A673 (cell line): Measurements from ENCODE around the gene ARHGAP15. TPM values are rescaled to one million over a fixed set of nuclear protein-coding genes. Genes with fewer than 3 reads are reported as not detected.

Source experiments
- BruUV-seq: library from RNA; stranded (reverse); fragments of 400-500 nt; replicated peaks from 2 replicates; lab custom pipeline; 2021; lab: Mats Ljungman, UMichigan
- CTCF ChIA-PET: fragments of 300-600 bp; sonication (Branson Sonifier 250); formaldehyde crosslinking; loops from one replicate; lab custom pipeline; 2022; ENCODE audit warnings: antibody characterized with exemption; lab: Charles Lee
- POLR2A ChIA-PET: fragments of 300-600 bp; sonication (Branson Sonifier 250); formaldehyde crosslinking; loops from one replicate; lab custom pipeline; 2022; ENCODE audit warnings: antibody characterized with exemption; ENCODE audit not compliant: low non-redundant PET; lab: Charles Lee
- DNase-seq: peaks from one replicate; pipeline ENCODE4 v3.0.0-alpha.2; 2015; ENCODE audit warnings: low spot score
- H3K27ac ChIP-seq: fragments of 200-600 bp; sonication (generic); 2 replicates; pipeline ENCODE4 v1.5.1; 2016; ENCODE audit warnings: mixed run types, low read depth, mild to moderate bottlenecking, mixed read lengths, antibody characterized with exemption, low read length; ENCODE audit not compliant: poor library complexity, severe bottlenecking
- H3K27me3 ChIP-seq: fragments of 200-600 bp; sonication (generic); replicated peaks from 2 replicates; pipeline ENCODE4 v1.6.1; 2017; ENCODE audit warnings: mixed run types, low read depth, mild to moderate bottlenecking, mixed read lengths, antibody characterized with exemption, low read length; ENCODE audit not compliant: insufficient read depth, poor library complexity
- H3K36me3 ChIP-seq: fragments of 200-600 bp; sonication (generic); 2 replicates; pipeline ENCODE4 v1.6.1; 2016; ENCODE audit warnings: mixed run types, mild to moderate bottlenecking, mixed read lengths, antibody characterized with exemption, low read length; ENCODE audit not compliant: insufficient read depth, poor library complexity, severe bottlenecking
- H3K4me1 ChIP-seq: fragments of 200-600 bp; sonication (generic); 2 replicates; pipeline ENCODE4 v1.6.1; 2017; ENCODE audit warnings: mixed run types, mild to moderate bottlenecking, mixed read lengths, antibody characterized with exemption, low read length; ENCODE audit not compliant: insufficient read depth, poor library complexity, severe bottlenecking
- H3K4me3 ChIP-seq: fragments of 200-600 bp; sonication (generic); 2 replicates; pipeline ENCODE4 v1.5.1; 2016; ENCODE audit warnings: low read depth, mixed run types, mild to moderate bottlenecking, mixed read lengths, low read length; ENCODE audit not compliant: poor library complexity, severe bottlenecking
- H3K9me3 ChIP-seq: fragments of 200-600 bp; sonication (generic); 2 replicates; pipeline ENCODE4 v1.6.1; 2016; ENCODE audit warnings: mixed run types, low read depth, mild to moderate bottlenecking, mixed read lengths, antibody characterized with exemption, low read length; ENCODE audit not compliant: poor library complexity, severe bottlenecking
- CTCF ChIP-seq: fragments of 300-800, 200-600 bp; sonication (generic); conservative IDR thresholded peaks from 2 replicates; pipeline ENCODE4 v1.5.1; 2017; ENCODE audit warnings: low read depth, mild to moderate bottlenecking, antibody characterized with exemption, low read length, moderate library complexity, mixed read lengths
- EZH2 ChIP-seq: fragments of 200-600 bp; sonication (generic); IDR thresholded peaks from 2 replicates; pipeline ENCODE4 v1.6.1; 2017; ENCODE audit warnings: borderline replicate concordance, low read depth, mild to moderate bottlenecking, mixed read lengths, antibody characterized with exemption, low read length; ENCODE audit not compliant: poor library complexity, severe bottlenecking
- intact Hi-C: fragments of 100-400 bp; cut with micrococcal nuclease; formaldehyde crosslinking; loops from one replicate; pipeline ENCODE4 v1.10.0; 2022; ENCODE audit not compliant: unreplicated experiment
- total RNA-seq: library from RNA; stranded (reverse); gene quantifications from 2 replicates; pipeline ENCODE4 v1.2.3, GENCODE V29; 2021

The ARHGAP15 gene
- total RNA-seq, 1 experiment from 2014 or later: not detected

GRCh38 chr2:143429932-143430679 lies 300.9 kb downstream of the ARHGAP15 start:
- Histone ChIP-seq H3K9me3 (peaks cover 3% of the 10 kb centered on the region), H3K4me1 (peaks cover 27% of the 10 kb centered on the region), H3K4me3 (no peak overlapping the region), H3K27me3 (no peaks in the 10 kb centered on the region), H3K27ac (no peak overlapping the region), H3K36me3 (no peaks in the 10 kb centered on the region)
- POLR2A ChIA-PET: no interaction called here
- no peak for DNase-seq
- no peak for TF ChIP-seq EZH2
- TF ChIP-seq CTCF: no peak
- no TSS peak for BruUV-seq
- CTCF ChIA-PET: no interaction called here
- intact Hi-C loops: no loop called here

GRCh38 chr2:143431316-143431715 lies 302.1 kb downstream of the ARHGAP15 start:
- Histone ChIP-seq H3K27me3 (no peaks in the 10 kb centered on the region), H3K4me3 (no peak overlapping the region), H3K36me3 (no peaks in the 10 kb centered on the region), H3K9me3 (peaks cover 3% of the 10 kb centered on the region), H3K27ac (no peak overlapping the region), H3K4me1 (peaks cover 33% of the 10 kb centered on the region)
- intact Hi-C loops: no loop called here
- ChIA-PET CTCF (no interaction called here), POLR2A (no interaction called here)
- BruUV-seq: no TSS peak
- peak; percentile 8 for DNase-seq
- TF ChIP-seq EZH2 (no peak), CTCF (no peak)

GRCh38 chr2:143433251-143433650 lies 304.0 kb downstream of the ARHGAP15 start:
- H3K9me3 ChIP-seq: peaks cover 3% of the 10 kb centered on the region

More at GRCh38 chr2:143433251-143433650, 304.0 kb downstream of the ARHGAP15 start:
- Histone ChIP-seq H3K27me3 (no peaks in the 10 kb centered on the region), H3K4me1 (peaks cover 33% of the 10 kb centered on the region), H3K27ac (no peak overlapping the region), H3K4me3 (no peak overlapping the region), H3K36me3 (no peaks in the 10 kb centered on the region)
- BruUV-seq: no TSS peak
- TF ChIP-seq CTCF (peak; percentile 56), EZH2 (no peak)
- ChIA-PET CTCF (no interaction called here), POLR2A (no interaction called here)
- peak; percentile 57 for DNase-seq
- intact Hi-C loops: no loop called here
